T-helper 1 cell treated with Interleukin-12 subunit alpha and Interleukin-12 subunit beta and Interleukin-4 antibody, amounts not matched to agents 30 ng/mL and 1 ng/mL, for 36 hours (primary cell): ENCODE data around the gene NBPF11. TPM values are rescaled to one million over a fixed set of nuclear protein-coding genes. Genes with fewer than 3 reads are reported as not detected.
"Not testable (repeated sequence)": the region's sequence is repeated elsewhere in the genome, so short reads cannot be mapped to it uniquely, and the experiment has no call there.

Source experiments
- intact Hi-C: fragments of 100-400 bp; cut with micrococcal nuclease; formaldehyde crosslinking; loops from one replicate; pipeline ENCODE4 v1.15.1; 2024
- total RNA-seq: library from RNA; stranded (reverse); gene quantifications from 2 replicates; pipeline ENCODE4 v1.2.3, GENCODE V29; 2022

Gene NBPF11
- total RNA-seq, 1 donor from 2014 or later, result 15.5 TPM

GRCh38 chr1:148150945-148151344 lies 1.1 kb downstream of the NBPF11 start:
- intact Hi-C loops, result not testable (repeated sequence)

- intact Hi-C loops, result not testable (repeated sequence)
These were observed 2.1 kb downstream of the NBPF11 start for GRCh38 chr1:148150014-148150413.

GRCh38 chr1:148149050-148149815 lies 2.8 kb downstream of the NBPF11 start:
- intact Hi-C loops, result not testable (repeated sequence)

GRCh38 chr1:148147052-148147838 lies 4.8 kb downstream of the NBPF11 start:
- intact Hi-C loops, result not testable (repeated sequence)

- intact Hi-C loops, result not testable (repeated sequence)
These were observed 5.7 kb downstream of the NBPF11 start for GRCh38 chr1:148146191-148146997.

- intact Hi-C loops, result not testable (repeated sequence)
These were observed 8.9 kb downstream of the NBPF11 start for GRCh38 chr1:148143223-148143622.

GRCh38 chr1:148141936-148142335 lies 10.1 kb downstream of the NBPF11 start:
- intact Hi-C loops, result not testable (repeated sequence)

GRCh38 chr1:148138606-148139005 lies 13.5 kb downstream of the NBPF11 start:
- intact Hi-C loops, result not testable (repeated sequence)

GRCh38 chr1:148122341-148122740 lies 29.7 kb downstream of the NBPF11 start:
- intact Hi-C loops, result not testable (repeated sequence)

- intact Hi-C loops, result not testable (repeated sequence)
These were observed 31.7 kb downstream of the NBPF11 start for GRCh38 chr1:148120395-148120794.

GRCh38 chr1:148095732-148096131 lies 56.3 kb downstream of the NBPF11 start:
- intact Hi-C loops, result not testable (repeated sequence)

GRCh38 chr1:148086196-148086595 lies 65.9 kb downstream of the NBPF11 start:
- intact Hi-C loops, result not testable (repeated sequence)

GRCh38 chr1:148081205-148081604 lies 70.9 kb downstream of the NBPF11 start:
- intact Hi-C loops, result not testable (repeated sequence)

- intact Hi-C loops, result not testable (repeated sequence)
These were observed 73.2 kb downstream of the NBPF11 start for GRCh38 chr1:148078632-148079519.

- intact Hi-C loops, result not testable (repeated sequence)
These were observed 74.0 kb downstream of the NBPF11 start for GRCh38 chr1:148078090-148078489.

GRCh38 chr1:148077458-148077857 lies 74.6 kb downstream of the NBPF11 start:
- intact Hi-C loops, result not testable (repeated sequence)

GRCh38 chr1:148073392-148073791 lies 78.7 kb downstream of the NBPF11 start:
- intact Hi-C loops, result not testable (repeated sequence)

GRCh38 chr1:148068606-148069005 lies 83.5 kb downstream of the NBPF11 start:
- intact Hi-C loops, result not testable (repeated sequence)

- intact Hi-C loops, result not testable (repeated sequence)
These were observed 83.9 kb downstream of the NBPF11 start for GRCh38 chr1:148068201-148068600.

- intact Hi-C loops, result not testable (repeated sequence)
These were observed 91.8 kb downstream of the NBPF11 start for GRCh38 chr1:148060294-148060701.
